ENCODE data around the gene PODNL1. TPM values are rescaled to one million over a fixed set of nuclear protein-coding genes. Genes with fewer than 3 reads are reported as not detected.

The PODNL1 gene
- total RNA-seq, 1 donor from 2014 or later = 5.2 TPM

DNA sequence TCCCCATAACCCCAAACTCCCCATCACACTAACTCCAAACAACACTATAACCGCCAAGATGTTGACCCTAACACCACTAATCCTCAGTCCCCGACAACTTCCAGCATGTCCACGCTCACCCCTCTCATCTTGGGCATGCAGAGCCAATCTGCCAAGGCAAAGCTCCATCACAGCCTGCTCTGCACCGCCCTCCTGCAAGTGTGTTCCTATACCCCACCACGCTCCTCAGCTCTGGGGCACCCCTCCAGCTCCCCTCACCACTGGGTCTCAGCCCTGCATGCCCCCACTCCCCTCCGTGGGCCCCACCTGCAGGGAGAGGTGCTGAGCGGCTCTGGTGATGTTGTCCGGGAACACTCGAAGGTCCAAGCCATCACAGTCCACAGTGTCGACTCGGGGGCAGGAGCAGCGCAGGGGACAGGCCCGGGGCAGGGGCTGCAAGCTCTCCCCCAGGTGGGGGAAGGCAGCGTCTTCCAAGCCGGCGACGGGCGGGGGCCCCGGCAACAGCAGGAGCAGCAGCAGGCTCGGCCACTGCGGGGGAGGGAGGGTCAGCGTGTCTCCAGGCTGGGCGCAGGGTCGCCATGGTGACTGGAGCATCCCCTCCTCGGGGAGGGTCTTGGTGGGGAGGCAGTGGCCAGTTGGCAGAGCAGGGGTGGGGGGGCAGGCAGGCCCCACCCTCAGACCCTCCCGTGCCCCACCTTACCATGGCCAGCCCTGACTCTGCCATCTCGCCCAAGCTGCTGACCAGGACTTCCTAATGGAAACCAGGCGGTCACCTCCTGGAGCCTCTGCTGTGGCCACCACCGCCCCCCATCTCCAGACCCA, 527 bp downstream of the PODNL1 start:
- Histone ChIP-seq H3K4me3 (peak overlapping the region; percentile 24 to 41), H3K27me3 (no peaks in the 10 kb centered on the region)
- no peak for DNase-seq (ENCODE audit: extremely low spot score in 2 of 2)

DNA sequence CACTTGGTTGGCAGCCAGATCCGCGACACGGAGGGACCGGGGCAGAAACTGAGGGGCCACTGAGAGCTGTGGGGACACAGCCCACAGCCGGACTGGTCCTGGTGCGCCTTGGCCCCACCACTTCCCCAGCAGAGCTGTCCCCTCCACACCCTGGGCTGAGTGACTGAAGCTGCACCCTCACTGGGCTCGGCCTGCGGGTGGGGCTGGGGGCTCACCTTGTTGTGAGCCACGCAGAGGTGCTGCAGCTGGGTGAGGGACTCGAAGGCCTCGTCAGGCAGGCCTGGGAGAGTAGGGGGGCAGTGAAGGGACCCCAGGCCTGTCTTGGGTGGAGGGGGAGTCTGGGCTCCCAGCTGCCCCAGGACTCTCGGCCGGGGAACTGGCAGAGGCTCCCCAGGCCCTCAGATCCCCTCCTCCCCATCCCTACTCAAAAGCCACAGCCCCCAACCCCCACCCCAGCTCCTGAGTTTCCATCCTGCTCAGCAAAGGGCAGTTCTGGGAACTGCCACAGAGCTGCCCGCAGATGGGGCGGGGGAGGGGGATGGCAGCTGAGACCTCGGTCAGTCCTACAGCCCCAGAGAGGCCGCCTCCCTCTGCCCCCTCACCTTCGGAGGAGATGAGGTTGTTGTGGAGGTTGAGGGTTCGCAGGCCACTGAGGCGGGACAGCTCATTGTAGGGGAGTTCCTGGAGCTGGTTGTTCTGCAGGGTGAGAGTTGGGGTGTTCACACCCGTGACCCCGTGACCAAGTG, 2.3 kb downstream of the PODNL1 start:
- Histone ChIP-seq H3K36me3 (no peaks in the 10 kb centered on the region), H3K9me3 (no peaks in the 10 kb centered on the region), H3K27ac (no peak overlapping the region), H3K4me3 (no peak overlapping the region), H3K4me1 (peaks cover 14% of the 10 kb centered on the region), H3K27me3 (no peaks in the 10 kb centered on the region)
- no peak for DNase-seq (ENCODE audit: extremely low spot score in 2 of 2)
- intact Hi-C loops (cut with DNase I) = no loop called here
- TF ChIP-seq POLR2AphosphoS5 (IDR thresholded peaks at IDR 0.05; ENCODE audit: insufficient read depth in 1 of 2, low read depth in 1 of 2) = no peak
- TF ChIP-seq, protein P1, sequence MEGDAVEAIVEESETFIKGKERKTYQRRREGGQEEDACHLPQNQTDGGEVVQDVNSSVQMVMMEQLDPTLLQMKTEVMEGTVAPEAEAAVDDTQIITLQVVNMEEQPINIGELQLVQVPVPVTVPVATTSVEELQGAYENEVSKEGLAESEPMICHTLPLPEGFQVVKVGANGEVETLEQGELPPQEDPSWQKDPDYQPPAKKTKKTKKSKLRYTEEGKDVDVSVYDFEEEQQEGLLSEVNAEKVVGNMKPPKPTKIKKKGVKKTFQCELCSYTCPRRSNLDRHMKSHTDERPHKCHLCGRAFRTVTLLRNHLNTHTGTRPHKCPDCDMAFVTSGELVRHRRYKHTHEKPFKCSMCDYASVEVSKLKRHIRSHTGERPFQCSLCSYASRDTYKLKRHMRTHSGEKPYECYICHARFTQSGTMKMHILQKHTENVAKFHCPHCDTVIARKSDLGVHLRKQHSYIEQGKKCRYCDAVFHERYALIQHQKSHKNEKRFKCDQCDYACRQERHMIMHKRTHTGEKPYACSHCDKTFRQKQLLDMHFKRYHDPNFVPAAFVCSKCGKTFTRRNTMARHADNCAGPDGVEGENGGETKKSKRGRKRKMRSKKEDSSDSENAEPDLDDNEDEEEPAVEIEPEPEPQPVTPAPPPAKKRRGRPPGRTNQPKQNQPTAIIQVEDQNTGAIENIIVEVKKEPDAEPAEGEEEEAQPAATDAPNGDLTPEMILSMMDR (IDR thresholded peaks at IDR 0.05) = no peak
- TF ChIP-seq POLR2A (IDR thresholded peaks at IDR 0.05) = no peak

More for the DNA sequence above, 527 bp downstream of the PODNL1 start:
- peaks cover 14% of the 10 kb centered on the region for H3K4me1 ChIP-seq
- no peaks in the 10 kb centered on the region for H3K36me3 ChIP-seq
- peak overlapping the region; percentile 10 for H3K27ac ChIP-seq
- TF ChIP-seq POLR2AphosphoS5 (IDR thresholded peaks at IDR 0.05; ENCODE audit: insufficient read depth in 1 of 2, low read depth in 1 of 2) (no peak), POLR2A (IDR thresholded peaks at IDR 0.05) (no peak)
- TF ChIP-seq, protein P1 (IDR thresholded peaks at IDR 0.05) = no peak
- H3K9me3 ChIP-seq = no peaks in the 10 kb centered on the region
- intact Hi-C loops (cut with DNase I) = no loop called here

- Histone ChIP-seq H3K27me3 (no peaks in the 10 kb centered on the region), H3K4me3 (no peak overlapping the region), H3K4me1 (peaks cover 14% of the 10 kb centered on the region), H3K36me3 (no peaks in the 10 kb centered on the region), H3K9me3 (no peaks in the 10 kb centered on the region), H3K27ac (no peak overlapping the region)
- intact Hi-C loops (cut with DNase I) = no loop called here
- DNase-seq (ENCODE audit: extremely low spot score in 2 of 2) = no peak
- TF ChIP-seq POLR2A (IDR thresholded peaks at IDR 0.05) = no peak
- TF ChIP-seq, protein P1 (IDR thresholded peaks at IDR 0.05) = no peak
- TF ChIP-seq POLR2AphosphoS5 (IDR thresholded peaks at IDR 0.05; ENCODE audit: insufficient read depth in 1 of 2, low read depth in 1 of 2) = no peak
Measured at GRCh38 chr19:13934785-13935109, 3.5 kb downstream of the PODNL1 start.

- peaks cover 0 to 10% of the 10 kb centered on the region in 2 donors for H3K36me3 ChIP-seq
- H3K27me3 ChIP-seq = no peaks in the 10 kb centered on the region
- no peak for DNase-seq (ENCODE audit: extremely low spot score in 2 of 2)
- H3K9me3 ChIP-seq = no peaks in the 10 kb centered on the region
- H3K4me3 ChIP-seq = no peak overlapping the region
- no peak for TF ChIP-seq POLR2AphosphoS5 (IDR thresholded peaks at IDR 0.05; ENCODE audit: insufficient read depth in 1 of 2, low read depth in 1 of 2)
- no peak for TF ChIP-seq POLR2A (IDR thresholded peaks at IDR 0.05)
- TF ChIP-seq, protein P1 (IDR thresholded peaks at IDR 0.05) = no peak
- no peak overlapping the region for H3K27ac ChIP-seq
- peaks cover 5% of the 10 kb centered on the region for H3K4me1 ChIP-seq
- intact Hi-C loops (cut with DNase I) = no loop called here
Measured at GRCh38 chr19:13932911-13933393, 5.3 kb downstream of the PODNL1 start.
